Activated CD8-positive, alpha-beta T cell treated with anti-CD3 and anti-CD28 coated beads for 36 hours (primary cell): ENCODE results near the gene PM20D2. TPM values are rescaled to one million over a fixed set of nuclear protein-coding genes. Genes with fewer than 3 reads are reported as not detected.

ENCODE experiments used
- ATAC-seq: fragments of 200-7000 bp; cut with Tn5 transposase; one replicate; pipeline ENCODE4 v1.10.0; 2021; ENCODE audit warnings: mild to moderate bottlenecking, moderate library complexity
- CTCF ChIA-PET: fragments of 350-600 bp; sonication (Branson Sonifier 250); formaldehyde crosslinking; loops from one replicate; lab custom pipeline; 2021; ENCODE audit warnings: antibody characterized with exemption; lab: Charles Lee
- POLR2A ChIA-PET: fragments of 350-600 bp; sonication (Branson Sonifier 250); formaldehyde crosslinking; loops from one replicate; lab custom pipeline; 2021; ENCODE audit warnings: antibody characterized with exemption; lab: Charles Lee
- DNase-seq: peaks from one replicate; pipeline ENCODE4 v3.0.0-alpha.2; 2020
- H3K27ac Mint-ChIP-seq: one replicate; pipeline ENCODE4 v1.8.0; 2021; ENCODE audit warnings: mild to moderate bottlenecking, mixed read lengths
- H3K27me3 Mint-ChIP-seq: one replicate; pipeline ENCODE4 v1.8.0; 2021; ENCODE audit warnings: mixed read lengths
- H3K36me3 Mint-ChIP-seq: one replicate; pipeline ENCODE4 v1.8.0; 2021; ENCODE audit warnings: low read depth, mixed read lengths
- H3K4me1 Mint-ChIP-seq: one replicate; pipeline ENCODE4 v1.8.0; 2021; ENCODE audit warnings: low read depth, mixed read lengths
- H3K4me3 Mint-ChIP-seq: one replicate; pipeline ENCODE4 v1.8.0; 2021; ENCODE audit warnings: mild to moderate bottlenecking, moderate library complexity, mixed read lengths
- H3K9me3 Mint-ChIP-seq: one replicate; pipeline ENCODE4 v1.8.0; 2021; ENCODE audit warnings: mixed read lengths
- intact Hi-C: fragments of 100-400 bp; cut with micrococcal nuclease; formaldehyde crosslinking; loops from one replicate; pipeline ENCODE4 v1.10.0; 2022
- total RNA-seq, 2 experiments: library from RNA; stranded (reverse); gene quantifications; one replicate each; pipeline ENCODE4 v1.2.3, GENCODE V29; 2021
- TF ChIP-seq, protein P1 (sequence below): fragments of 200-600 bp; IDR thresholded peaks from one replicate; pipeline ENCODE4 v1.8.0; 2022; ENCODE audit warnings: antibody characterized with exemption, mild to moderate bottlenecking

The PM20D2 gene
- total RNA-seq, 2 experiments from 2014 or later, result 25.4 to 26.0 TPM

DNA sequence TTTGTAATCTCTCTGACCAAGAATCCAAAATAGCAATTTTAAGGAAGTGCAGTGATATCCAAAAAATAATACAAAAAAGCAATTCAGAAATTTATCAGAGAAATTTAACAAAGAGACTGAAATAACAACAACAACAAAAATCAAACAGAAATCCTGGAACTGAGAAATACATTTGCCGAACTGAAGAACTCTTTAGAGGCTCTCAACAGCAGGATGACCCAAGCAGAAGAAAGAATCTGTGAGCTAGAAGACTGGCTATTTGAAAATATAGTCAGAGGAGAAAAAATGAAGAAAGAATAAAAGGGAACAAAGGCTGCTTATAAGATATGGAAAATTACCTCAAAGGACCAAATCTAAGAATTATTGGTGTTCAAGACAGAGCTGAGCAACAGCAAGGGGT, 48.7 kb downstream of the PM20D2 start:
- intact Hi-C loops, result no loop called here
- Mint-ChIP-seq H3K4me3 (no peak overlapping the region), H3K9me3 (peaks cover 16% of the 10 kb centered on the region), H3K36me3 (peaks cover 4% of the 10 kb centered on the region), H3K4me1 (no peaks in the 10 kb centered on the region), H3K27me3 (peaks cover 1% of the 10 kb centered on the region), H3K27ac (no peak overlapping the region)
- ChIA-PET POLR2A (interaction anchor here (1.0 kb wide), 1 partner anchor 34 kb away, joined by 3 read pairs; no protein-coding TSS in a partner anchor), CTCF (no interaction called here)
- DNase-seq, result no peak
- ATAC-seq, result no peak
- TF ChIP-seq, protein P1, sequence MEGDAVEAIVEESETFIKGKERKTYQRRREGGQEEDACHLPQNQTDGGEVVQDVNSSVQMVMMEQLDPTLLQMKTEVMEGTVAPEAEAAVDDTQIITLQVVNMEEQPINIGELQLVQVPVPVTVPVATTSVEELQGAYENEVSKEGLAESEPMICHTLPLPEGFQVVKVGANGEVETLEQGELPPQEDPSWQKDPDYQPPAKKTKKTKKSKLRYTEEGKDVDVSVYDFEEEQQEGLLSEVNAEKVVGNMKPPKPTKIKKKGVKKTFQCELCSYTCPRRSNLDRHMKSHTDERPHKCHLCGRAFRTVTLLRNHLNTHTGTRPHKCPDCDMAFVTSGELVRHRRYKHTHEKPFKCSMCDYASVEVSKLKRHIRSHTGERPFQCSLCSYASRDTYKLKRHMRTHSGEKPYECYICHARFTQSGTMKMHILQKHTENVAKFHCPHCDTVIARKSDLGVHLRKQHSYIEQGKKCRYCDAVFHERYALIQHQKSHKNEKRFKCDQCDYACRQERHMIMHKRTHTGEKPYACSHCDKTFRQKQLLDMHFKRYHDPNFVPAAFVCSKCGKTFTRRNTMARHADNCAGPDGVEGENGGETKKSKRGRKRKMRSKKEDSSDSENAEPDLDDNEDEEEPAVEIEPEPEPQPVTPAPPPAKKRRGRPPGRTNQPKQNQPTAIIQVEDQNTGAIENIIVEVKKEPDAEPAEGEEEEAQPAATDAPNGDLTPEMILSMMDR, result no peak

DNA sequence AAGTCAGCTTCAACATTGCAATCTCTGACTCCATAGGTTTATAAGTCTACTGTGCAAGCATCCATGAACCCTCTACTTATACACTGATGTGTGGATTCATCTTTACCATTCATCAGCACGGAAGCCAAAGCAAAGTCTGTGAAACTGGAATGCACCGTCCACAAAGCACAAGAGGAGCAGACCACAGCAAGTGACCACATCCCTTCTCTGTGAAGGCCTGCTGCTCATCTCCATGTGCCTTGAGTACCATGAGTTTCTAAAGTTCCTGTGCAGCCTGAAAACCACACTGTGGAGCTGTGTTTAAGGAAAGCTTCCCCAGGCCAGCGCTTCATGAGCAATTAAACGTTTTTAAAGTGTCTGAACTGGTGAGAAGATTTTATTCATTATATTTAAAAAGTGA, 51.3 kb downstream of the PM20D2 start:
- POLR2A ChIA-PET, result no interaction called here
- peaks cover 4% of the 10 kb centered on the region for H3K36me3 Mint-ChIP-seq
- CTCF ChIA-PET, result no interaction called here
- peaks cover 16% of the 10 kb centered on the region for H3K9me3 Mint-ChIP-seq
- no peak overlapping the region for H3K4me3 Mint-ChIP-seq
- ATAC-seq (no peak), DNase-seq (no peak)
- TF ChIP-seq, protein P1, result no peak
- no peak overlapping the region for H3K27ac Mint-ChIP-seq
- peaks cover 1% of the 10 kb centered on the region for H3K27me3 Mint-ChIP-seq
- intact Hi-C loops, result no loop called here
- no peaks in the 10 kb centered on the region for H3K4me1 Mint-ChIP-seq

DNA sequence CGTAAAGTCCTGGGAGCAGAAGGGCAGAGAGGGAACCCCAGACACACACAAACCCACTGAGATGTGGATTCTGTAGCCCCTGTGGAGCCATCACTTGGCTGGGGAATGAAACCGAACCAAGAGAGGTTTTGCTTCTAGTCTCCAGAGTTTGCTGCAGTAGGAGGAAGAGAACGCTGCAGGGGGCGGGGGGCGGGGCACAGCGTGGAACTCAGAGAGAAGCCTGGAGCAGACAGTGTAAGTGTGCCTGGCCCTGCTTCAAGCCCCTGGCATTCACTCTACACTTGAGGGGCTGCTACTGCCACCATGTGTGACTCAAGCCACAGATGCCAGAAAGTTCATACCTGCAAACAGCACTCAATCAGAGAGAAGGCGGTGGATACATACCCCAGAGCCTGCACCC, 52.4 kb downstream of the PM20D2 start:
- TF ChIP-seq, protein P1, result no peak
- no peaks in the 10 kb centered on the region for H3K27me3 Mint-ChIP-seq
- no peak for DNase-seq
- POLR2A ChIA-PET, result no interaction called here
- H3K4me1 Mint-ChIP-seq, result no peaks in the 10 kb centered on the region
- no peak overlapping the region for H3K4me3 Mint-ChIP-seq
- no peak for ATAC-seq
- no peak overlapping the region for H3K27ac Mint-ChIP-seq
- H3K9me3 Mint-ChIP-seq, result peaks cover 16% of the 10 kb centered on the region
- CTCF ChIA-PET, result no interaction called here
- H3K36me3 Mint-ChIP-seq, result peaks cover 4% of the 10 kb centered on the region
- intact Hi-C loops, result no loop called here

DNA sequence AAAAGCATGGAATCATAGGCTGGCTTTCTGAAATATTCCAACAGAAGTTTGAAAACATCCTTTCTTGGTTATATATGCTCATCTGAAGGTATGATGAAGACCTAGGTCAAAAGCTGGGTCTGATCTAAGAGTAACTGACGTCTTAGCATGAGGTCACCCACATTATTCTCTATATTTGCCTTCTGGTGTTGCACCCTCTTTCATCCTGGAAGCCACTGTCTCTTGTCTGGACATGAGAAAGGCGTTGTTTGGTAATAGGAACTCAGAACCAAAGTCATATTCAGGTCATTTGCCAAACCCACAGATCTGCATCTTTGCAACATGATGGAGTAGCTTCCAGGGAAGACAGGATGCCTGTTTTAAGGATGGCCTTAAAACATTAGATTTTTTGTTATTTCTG, 53.7 kb downstream of the PM20D2 start:
- TF ChIP-seq, protein P1, result no peak
- DNase-seq, result no peak
- H3K9me3 Mint-ChIP-seq, result peaks cover 8% of the 10 kb centered on the region
- peaks cover 4% of the 10 kb centered on the region for H3K36me3 Mint-ChIP-seq
- no peak for ATAC-seq
- H3K27me3 Mint-ChIP-seq, result no peaks in the 10 kb centered on the region
- no peaks in the 10 kb centered on the region for H3K4me1 Mint-ChIP-seq
- CTCF ChIA-PET, result no interaction called here
- POLR2A ChIA-PET, result no interaction called here
- intact Hi-C loops, result no loop called here
- H3K27ac Mint-ChIP-seq, result no peak overlapping the region
- no peak overlapping the region for H3K4me3 Mint-ChIP-seq

- no peak for DNase-seq
- Mint-ChIP-seq H3K4me3 (no peak overlapping the region), H3K4me1 (no peaks in the 10 kb centered on the region), H3K36me3 (no peaks in the 10 kb centered on the region), H3K9me3 (peaks cover 1% of the 10 kb centered on the region), H3K27me3 (no peaks in the 10 kb centered on the region), H3K27ac (no peak overlapping the region)
- intact Hi-C loops, result no loop called here
- ATAC-seq, result no peak
- POLR2A ChIA-PET, result no interaction called here
- TF ChIP-seq, protein P1, result no peak
- CTCF ChIA-PET, result interaction anchor here (0.9 kb wide), 1 partner anchor 218 kb away, joined by 3 read pairs; no protein-coding TSS in a partner anchor
These were observed 54.9 kb downstream of the PM20D2 start for GRCh38 chr6:89200706-89201215.
